ENCODE measurements around the gene GNG11. TPM values are rescaled to one million over a fixed set of nuclear protein-coding genes. Genes with fewer than 3 reads are reported as not detected.
"Not testable (repeated sequence)": the region's sequence is repeated elsewhere in the genome, so short reads cannot be mapped to it uniquely, and the experiment has no call there.

Gene GNG11
- total RNA-seq, 1 experiment from 2014 or later = 4.4 TPM

DNA sequence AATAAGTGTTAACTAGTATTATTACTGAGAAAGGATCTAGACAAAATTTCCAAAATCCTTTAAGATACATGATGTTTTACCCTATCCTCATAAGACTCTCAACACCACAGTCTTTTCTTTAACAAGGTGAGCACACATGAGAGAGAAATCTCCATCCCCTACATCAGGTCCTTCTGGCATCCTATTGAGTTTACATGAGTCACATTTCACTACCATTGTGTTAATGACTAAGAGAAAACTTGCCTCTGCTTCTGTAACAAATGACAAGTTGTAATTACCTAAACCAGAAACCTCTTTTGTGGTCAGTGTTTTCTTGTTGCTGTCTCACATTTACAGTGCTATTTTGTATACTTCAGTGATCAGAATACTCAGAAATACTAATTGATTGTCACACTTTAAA is 9.9 kb upstream of the GNG11 start:
- H3K27ac ChIP-seq; H3K27me3 ChIP-seq (ENCODE audit: insufficient read depth, low read depth); H3K4me3 ChIP-seq; POLR2A ChIA-PET (ENCODE audit: unreplicated experiment); H3K79me2 ChIP-seq (ENCODE audit: low read depth); CTCF ChIA-PET; H3K36me3 ChIP-seq (ENCODE audit: low read depth); H2AFZ ChIP-seq; H3K9me3 ChIP-seq (ENCODE audit: insufficient read depth, low read depth); H3K4me2 ChIP-seq; H3K9me2 ChIP-seq (ENCODE audit: insufficient read depth); intact Hi-C loops (cut with micrococcal nuclease; ENCODE audit: unreplicated experiment); BruUV-seq (replicated peaks); H4K20me1 ChIP-seq (ENCODE audit: insufficient read depth): not testable (repeated sequence)
- H3F3A ChIP-seq (ENCODE audit: insufficient read depth, low read depth) = peaks cover 19% of the 10 kb centered on the region
- DNase-seq = peak in 1 of 2 experiments; percentile 53
- peaks cover 15% of the 10 kb centered on the region for H3K4me1 ChIP-seq (replicated peaks; ENCODE audit: insufficient read depth)

DNA sequence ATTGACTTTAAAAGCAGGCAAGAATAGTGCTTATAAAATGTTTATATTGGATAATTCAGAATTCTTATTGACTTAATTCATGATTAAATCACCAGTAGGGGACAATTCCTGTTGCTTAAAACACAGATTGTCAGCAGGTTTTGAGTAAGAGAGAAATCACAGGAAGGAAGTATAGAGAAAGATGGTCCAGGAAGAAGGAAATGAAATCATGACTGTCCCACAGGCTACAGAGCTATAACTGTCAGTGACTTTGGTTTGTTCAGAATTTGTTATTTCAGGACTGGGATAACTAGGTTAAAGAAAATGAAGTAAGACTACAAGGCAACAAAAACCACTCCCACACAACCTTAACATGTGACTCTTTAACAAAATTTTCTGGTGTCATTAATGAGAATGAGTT is 8.3 kb upstream of the GNG11 start:
- peaks cover 15% of the 10 kb centered on the region for H3K4me1 ChIP-seq (replicated peaks; ENCODE audit: insufficient read depth)
- H3K4me2 ChIP-seq = no peak overlapping the region
- H3K79me2 ChIP-seq (ENCODE audit: low read depth) = no peaks in the 10 kb centered on the region
- BruUV-seq (replicated peaks) = no TSS peak
- intact Hi-C loops (cut with micrococcal nuclease; ENCODE audit: unreplicated experiment) = no loop called here
- no peaks in the 10 kb centered on the region for H4K20me1 ChIP-seq (ENCODE audit: insufficient read depth)
- H3K9me3 ChIP-seq (ENCODE audit: insufficient read depth, low read depth) = no peaks in the 10 kb centered on the region
- H3K36me3 ChIP-seq (ENCODE audit: low read depth) = no peaks in the 10 kb centered on the region
- peaks cover 20% of the 10 kb centered on the region for H3F3A ChIP-seq (ENCODE audit: insufficient read depth, low read depth)
- no peak overlapping the region; the same call in 1 of the 2 replicates for H2AFZ ChIP-seq
- TF ChIP-seq, protein P1, sequence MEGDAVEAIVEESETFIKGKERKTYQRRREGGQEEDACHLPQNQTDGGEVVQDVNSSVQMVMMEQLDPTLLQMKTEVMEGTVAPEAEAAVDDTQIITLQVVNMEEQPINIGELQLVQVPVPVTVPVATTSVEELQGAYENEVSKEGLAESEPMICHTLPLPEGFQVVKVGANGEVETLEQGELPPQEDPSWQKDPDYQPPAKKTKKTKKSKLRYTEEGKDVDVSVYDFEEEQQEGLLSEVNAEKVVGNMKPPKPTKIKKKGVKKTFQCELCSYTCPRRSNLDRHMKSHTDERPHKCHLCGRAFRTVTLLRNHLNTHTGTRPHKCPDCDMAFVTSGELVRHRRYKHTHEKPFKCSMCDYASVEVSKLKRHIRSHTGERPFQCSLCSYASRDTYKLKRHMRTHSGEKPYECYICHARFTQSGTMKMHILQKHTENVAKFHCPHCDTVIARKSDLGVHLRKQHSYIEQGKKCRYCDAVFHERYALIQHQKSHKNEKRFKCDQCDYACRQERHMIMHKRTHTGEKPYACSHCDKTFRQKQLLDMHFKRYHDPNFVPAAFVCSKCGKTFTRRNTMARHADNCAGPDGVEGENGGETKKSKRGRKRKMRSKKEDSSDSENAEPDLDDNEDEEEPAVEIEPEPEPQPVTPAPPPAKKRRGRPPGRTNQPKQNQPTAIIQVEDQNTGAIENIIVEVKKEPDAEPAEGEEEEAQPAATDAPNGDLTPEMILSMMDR (conservative IDR thresholded peaks at IDR 0.05) = no peak
- TF ChIP-seq EZH2 (IDR thresholded peaks at IDR 0.05; ENCODE audit: low read depth) = no peak
- H3K27me3 ChIP-seq (ENCODE audit: insufficient read depth, low read depth) = no peaks in the 10 kb centered on the region
- no peak for DNase-seq
- no peak overlapping the region; the same call in 1 of the 2 replicates for H3K27ac ChIP-seq
- CTCF ChIA-PET = no interaction called here
- no peaks in the 10 kb centered on the region for H3K9me2 ChIP-seq (ENCODE audit: insufficient read depth)
- POLR2A ChIA-PET (ENCODE audit: unreplicated experiment) = interaction anchor here (0.6 kb wide), 1 partner anchor 22 kb away, joined by 4 read pairs; the partner anchor contains the start of gene TFPI2
- no peak overlapping the region for H3K4me3 ChIP-seq

DNA sequence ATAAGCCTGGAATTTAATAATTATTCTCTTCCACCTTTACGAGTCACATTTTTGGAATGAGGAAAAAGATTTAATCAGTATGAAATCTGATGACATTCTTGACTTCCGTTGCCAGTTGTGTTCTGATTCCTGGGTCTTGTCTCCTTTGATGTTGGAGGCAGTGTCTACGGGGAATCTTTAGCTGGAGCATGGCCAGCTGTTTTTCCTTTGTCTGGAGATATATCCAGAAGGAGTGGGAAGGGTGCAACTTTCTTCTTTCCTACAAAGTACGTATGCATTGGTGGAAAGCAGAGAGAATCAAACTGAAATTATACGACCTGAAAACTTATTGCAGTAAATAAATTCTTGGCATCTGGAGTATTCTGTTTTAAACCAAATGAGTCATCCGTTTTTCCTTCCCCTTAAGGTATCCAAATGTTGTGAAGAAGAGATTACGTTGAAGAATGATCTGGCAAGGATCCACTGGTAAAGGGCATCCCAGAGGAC is 6.9 kb upstream of the GNG11 start:
- Histone ChIP-seq H3K27ac (peak overlapping the region; percentile 98), H2AFZ (0 out of 2 replicates have a peak overlapping the region, but pooled peaks have one; percentile 69), H3K9me3 (ENCODE audit: insufficient read depth, low read depth) (no peaks in the 10 kb centered on the region), H4K20me1 (ENCODE audit: insufficient read depth) (no peaks in the 10 kb centered on the region), H3F3A (ENCODE audit: insufficient read depth, low read depth) (peaks cover 20% of the 10 kb centered on the region), H3K79me2 (ENCODE audit: low read depth) (no peaks in the 10 kb centered on the region), H3K4me1 (replicated peaks; ENCODE audit: insufficient read depth) (peaks cover 15% of the 10 kb centered on the region), H3K36me3 (ENCODE audit: low read depth) (no peaks in the 10 kb centered on the region), H3K4me3 (peak overlapping the region; percentile 36; the same call in 1 of the 2 replicates), H3K9me2 (ENCODE audit: insufficient read depth) (no peaks in the 10 kb centered on the region), H3K27me3 (ENCODE audit: insufficient read depth, low read depth) (no peaks in the 10 kb centered on the region), H3K4me2 (peak overlapping the region; percentile 62)
- no peak for TF ChIP-seq EZH2 (IDR thresholded peaks at IDR 0.05; ENCODE audit: low read depth)
- TF ChIP-seq, protein P1 (conservative IDR thresholded peaks at IDR 0.05) = no peak
- ChIA-PET POLR2A (ENCODE audit: unreplicated experiment) (interaction anchor here (0.6 to 0.7 kb wide), 3 partner anchors 8 to 1493 kb away, joined by 4 to 5 read pairs (median 5); no protein-coding TSS in a partner anchor), CTCF (interaction anchor here (0.6 kb wide), 1 partner anchor 355 kb away, joined by 5 read pairs; no protein-coding TSS in a partner anchor)
- intact Hi-C loops (cut with micrococcal nuclease; ENCODE audit: unreplicated experiment) = loop anchor here (1.0 kb wide), 2 partner anchors 24 to 269 kb away; partner anchors contain the start of gene TFPI2
- no TSS peak for BruUV-seq (replicated peaks)
- peak; percentile 70 to 90 for DNase-seq

DNA sequence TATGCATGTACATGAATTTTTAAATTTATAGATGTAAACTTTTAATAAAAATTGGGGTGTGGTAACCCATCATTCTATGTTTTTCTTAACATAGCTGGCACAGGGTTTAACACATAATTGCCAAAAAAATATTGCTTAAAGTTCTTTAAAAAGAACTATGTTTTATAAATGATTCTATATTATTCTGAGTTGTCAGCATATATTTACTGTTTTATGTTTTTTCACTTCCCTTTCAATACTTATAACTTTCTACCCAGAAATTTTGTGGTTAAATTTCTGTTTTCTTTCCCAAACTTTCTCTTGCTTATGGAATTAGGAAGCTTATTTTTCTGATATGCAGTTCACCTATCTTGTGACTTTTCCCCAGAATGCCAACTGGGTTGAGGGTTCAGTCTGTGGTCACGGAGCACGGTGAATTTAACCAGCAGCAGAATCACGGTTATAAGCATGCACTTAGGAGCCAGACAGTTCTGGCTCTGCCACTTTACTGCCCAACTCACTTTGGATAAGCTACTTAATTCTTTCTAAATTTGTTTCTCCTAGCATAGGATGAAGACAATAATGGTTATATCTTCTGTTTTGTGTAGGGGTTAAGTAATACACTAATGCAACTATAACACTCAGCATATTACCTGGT is 6.2 kb upstream of the GNG11 start:
- H3K79me2 ChIP-seq (ENCODE audit: low read depth); H4K20me1 ChIP-seq (ENCODE audit: insufficient read depth); H2AFZ ChIP-seq; H3K36me3 ChIP-seq (ENCODE audit: low read depth); BruUV-seq (replicated peaks); H3K9me3 ChIP-seq (ENCODE audit: insufficient read depth, low read depth); H3K9me2 ChIP-seq (ENCODE audit: insufficient read depth); CTCF ChIA-PET; intact Hi-C loops (cut with micrococcal nuclease; ENCODE audit: unreplicated experiment); DNase-seq; H3K27me3 ChIP-seq (ENCODE audit: insufficient read depth, low read depth): not testable (repeated sequence)
- Histone ChIP-seq H3K4me3 (peak overlapping the region; percentile 36; the same call in 1 of the 2 replicates), H3K27ac (peak overlapping the region; percentile 98), H3K4me1 (replicated peaks; ENCODE audit: insufficient read depth) (peaks cover 15% of the 10 kb centered on the region), H3K4me2 (peak overlapping the region; percentile 62), H3F3A (ENCODE audit: insufficient read depth, low read depth) (peaks cover 20% of the 10 kb centered on the region)
- POLR2A ChIA-PET (ENCODE audit: unreplicated experiment) = interaction anchor here (0.6 to 0.7 kb wide), 2 partner anchors 9 to 1492 kb away, joined by 4 to 5 read pairs; no protein-coding TSS in a partner anchor

DNA sequence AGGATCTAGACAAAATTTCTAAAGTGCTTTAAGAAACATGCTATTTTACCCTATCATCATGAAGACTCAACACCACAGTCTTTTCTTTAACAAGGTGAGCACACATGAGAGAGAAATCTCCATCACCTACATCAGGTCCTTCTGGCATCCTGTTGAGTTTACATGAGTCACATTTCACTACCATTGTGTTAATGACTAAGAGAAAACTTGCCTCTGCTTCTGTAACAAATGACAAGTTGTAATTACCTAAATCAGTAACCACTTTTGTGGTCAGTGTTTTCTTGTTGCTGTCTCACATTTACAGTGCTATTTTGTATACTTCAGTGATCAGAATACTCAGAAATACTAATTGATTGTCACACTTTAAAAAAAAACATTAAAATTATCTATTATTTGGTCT is 5.6 kb upstream of the GNG11 start:
- H3K79me2 ChIP-seq (ENCODE audit: low read depth); intact Hi-C loops (cut with micrococcal nuclease; ENCODE audit: unreplicated experiment); H4K20me1 ChIP-seq (ENCODE audit: insufficient read depth); BruUV-seq (replicated peaks); H3K9me3 ChIP-seq (ENCODE audit: insufficient read depth, low read depth); H2AFZ ChIP-seq; H3K4me2 ChIP-seq; H3K9me2 ChIP-seq (ENCODE audit: insufficient read depth); POLR2A ChIA-PET (ENCODE audit: unreplicated experiment); H3K27ac ChIP-seq; CTCF ChIA-PET; H3K36me3 ChIP-seq (ENCODE audit: low read depth); H3K4me3 ChIP-seq; H3K27me3 ChIP-seq (ENCODE audit: insufficient read depth, low read depth): not testable (repeated sequence)
- H3F3A ChIP-seq (ENCODE audit: insufficient read depth, low read depth) = peaks cover 20% of the 10 kb centered on the region
- DNase-seq = peak in 1 of 2 experiments; percentile 47
- peaks cover 15% of the 10 kb centered on the region for H3K4me1 ChIP-seq (replicated peaks; ENCODE audit: insufficient read depth)

DNA sequence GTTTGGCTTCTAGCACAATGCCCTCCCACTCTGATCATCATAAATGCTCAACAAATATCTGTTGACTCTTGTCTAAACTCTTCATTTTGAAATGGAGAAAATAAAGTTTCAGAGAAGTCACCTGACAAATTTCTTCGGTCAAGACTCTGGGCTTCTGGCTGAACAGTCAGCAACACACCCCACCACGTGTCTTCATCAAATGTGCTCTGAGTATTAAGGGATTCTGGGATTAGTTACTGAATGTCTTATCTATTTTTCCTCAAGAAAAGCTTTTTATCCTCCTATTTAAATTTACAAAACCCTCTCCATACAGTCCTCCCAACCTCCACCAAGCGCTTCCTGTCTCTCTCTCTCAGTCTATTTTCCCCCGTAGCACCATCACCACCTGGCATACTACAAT is 5.2 kb upstream of the GNG11 start:
- H3K27ac ChIP-seq; H3K36me3 ChIP-seq (ENCODE audit: low read depth); H3K27me3 ChIP-seq (ENCODE audit: insufficient read depth, low read depth); intact Hi-C loops (cut with micrococcal nuclease; ENCODE audit: unreplicated experiment); H2AFZ ChIP-seq; H3K9me2 ChIP-seq (ENCODE audit: insufficient read depth); POLR2A ChIA-PET (ENCODE audit: unreplicated experiment); H3K9me3 ChIP-seq (ENCODE audit: insufficient read depth, low read depth); H3K4me2 ChIP-seq; H3K79me2 ChIP-seq (ENCODE audit: low read depth); H3K4me3 ChIP-seq; BruUV-seq (replicated peaks); DNase-seq; CTCF ChIA-PET; H4K20me1 ChIP-seq (ENCODE audit: insufficient read depth): not testable (repeated sequence)
- peaks cover 20% of the 10 kb centered on the region for H3F3A ChIP-seq (ENCODE audit: insufficient read depth, low read depth)
- peaks cover 15% of the 10 kb centered on the region for H3K4me1 ChIP-seq (replicated peaks; ENCODE audit: insufficient read depth)
